ENCODE measurements around the gene KIF12. TPM values are rescaled to one million over a fixed set of nuclear protein-coding genes. Genes with fewer than 3 reads are reported as not detected.

Gene KIF12
- total and polyA plus RNA-seq, 2 of the 8 experiments (the other 6 are each of a cell fraction or from before 2014, with no cell fraction given), result 2.9 to 3.9 TPM

- Histone ChIP-seq H3K4me2 (ENCODE audit: insufficient read depth in 1 of 2, low read depth in 2 of 2, low read length in 2 of 2) (no peak overlapping the region), H3K14ac (ENCODE audit: insufficient read length) (no peak overlapping the region), H3K27ac (ENCODE audit: low read depth, low read length) (no peak overlapping the region), H3K79me2 (ENCODE audit: control insufficient read depth in 1 of 2, insufficient read depth in 2 of 2, low read length in 2 of 2) (no peaks in the 10 kb centered on the region), H3K56ac (replicated peaks; ENCODE audit: insufficient read length, low read depth, low read length) (no peak overlapping the region), H4K20me1 (replicated peaks in 1 of 2; ENCODE audit: control insufficient read depth in 1 of 2, insufficient read depth in 2 of 2, low read length in 2 of 2) (peaks cover 0 to 2% of the 10 kb centered on the region in 2 experiments), H4K5ac (ENCODE audit: insufficient read length, low read depth, low read length) (no peak overlapping the region), H3K4me3 (ENCODE audit: extremely low read depth in 1 of 4, insufficient read depth in 2 of 4, low read depth in 3 of 4, low read length in 4 of 4) (no peak overlapping the region), H3K23ac (ENCODE audit: insufficient read length) (no peak overlapping the region), H3K79me1 (ENCODE audit: low read depth, low read length) (no peaks in the 10 kb centered on the region), H3K4me1 (replicated peaks in 1 of 4; ENCODE audit: control insufficient read depth in 3 of 4, insufficient read depth in 4 of 4, low read length in 3 of 4) (peaks cover 0 to 4% (median 1%) of the 10 kb centered on the region in 4 experiments; a peak in 3 of 7 replicates), H3K36me3 (ENCODE audit: control insufficient read depth in 2 of 4, insufficient read depth in 4 of 4, low read length in 3 of 4) (no peaks in the 10 kb centered on the region), H2AK5ac (ENCODE audit: low read depth, low read length) (no peak overlapping the region), H3K23me2 (ENCODE audit: low read depth, low read length) (peaks cover 3% of the 10 kb centered on the region; the same call in 1 of the 2 replicates), H2BK120ac (replicated peaks; ENCODE audit: low read depth, low read length) (no peak overlapping the region), H4K91ac (replicated peaks; ENCODE audit: insufficient read length, low read length) (no peak overlapping the region), H3K9ac (replicated peaks in 1 of 4; ENCODE audit: extremely low read depth in 1 of 4, low read depth in 3 of 4, low read length in 3 of 4) (no peak overlapping the region), H2AFZ (ENCODE audit: low read length) (no peak overlapping the region), H2BK12ac (ENCODE audit: low read depth, low read length) (no peak overlapping the region), H2BK15ac (ENCODE audit: low read length) (no peak overlapping the region), H2BK20ac (ENCODE audit: low read length) (no peak overlapping the region), H3K4ac (replicated peaks; ENCODE audit: insufficient read length, low read depth, low read length) (no peak overlapping the region), H2BK5ac (ENCODE audit: low read depth, low read length) (no peak overlapping the region), H4K8ac (ENCODE audit: extremely low read depth, insufficient read depth, low read length) (no peak overlapping the region), H3K27me3 (replicated peaks in 1 of 4; ENCODE audit: control insufficient read depth in 3 of 4, extremely low read depth in 1 of 4, insufficient read depth in 3 of 4, low read length in 3 of 4) (peaks cover 0 to 3% (median 1%) of the 10 kb centered on the region in 4 experiments; a peak in 2 of 7 replicates), H3K18ac (ENCODE audit: extremely low read depth, low read length) (no peak overlapping the region), H3K9me3 (ENCODE audit: insufficient read depth in 2 of 2, low read depth in 1 of 2, low read length in 1 of 2) (no peaks in the 10 kb centered on the region)
- ChIA-PET POLR2A (ENCODE audit: partially characterized antibody) (no interaction called here), CTCF (ENCODE audit: partially characterized antibody) (interaction anchor here (0.7 to 17.7 kb wide), 6 partner anchors 9 to 380 kb away, joined by 3 to 205 read pairs (median 8); partner anchors contain the start of genes COL27A1 and KIF12)
- DNase-seq (ENCODE audit: low read depth in 1 of 2, low spot score in 2 of 2), result no peak
- WGBS, 2 experiments (ENCODE audit: extremely low coverage in 1 of 2, insufficient coverage in 1 of 2, insufficient read length in 1 of 2, insufficient replicate concordance in 2 of 2, low coverage in 1 of 2, low lambda C conversion rate in 2 of 2, missing lambda C conversion rate in 1 of 2), result 88% methylated on average over 7 of the region's 7 CpGs; no CpG with 5 or more reads in 1 of the 2 experiments
- TF ChIP-seq SAP30 (IDR thresholded peaks at IDR 0.05; ENCODE audit: insufficient read depth, insufficient replicate concordance, low read length) (no peak), TAF7 (optimal IDR thresholded peaks at IDR 0.05; ENCODE audit: borderline replicate concordance, low read depth, low read length) (no peak), SP1 (IDR thresholded peaks at IDR 0.05; ENCODE audit: low read depth, low read length) (no peak), RNF2 (IDR thresholded peaks at IDR 0.05; ENCODE audit: borderline replicate concordance, low read depth, low read length, missing control alignments, poor library complexity, severe bottlenecking) (no peak), GABPA (IDR thresholded peaks at IDR 0.05; ENCODE audit: borderline replicate concordance, insufficient read depth, low read length) (no peak)
- no peak for FAIRE-seq
These were observed 18.5 kb upstream of the KIF12 start for GRCh38 chr9:114117614-114117995.

Data from H1 (cell line).